Adrenal gland (tissue), 5 donors: Measurements from ENCODE around the gene CCL11.

Experiments
- CTCF ChIP-seq, 6 experiments: fragments of 450-650 bp in 4 of 6; fragments of 200-600 bp in 2 of 6; sonication (generic) in 1 of 6; IDR thresholded peaks; 1 replicate in 5 of 6; 2 replicates in 1 of 6; pipeline versions ENCODE4 v1.5.1 to v1.8.0; 2016 to 2021; ENCODE audit warnings: antibody characterized with exemption in 6 of 6, mild to moderate bottlenecking in 2 of 6, moderate library complexity in 1 of 6
- POLR2A ChIP-seq, 2 donors: fragments of 450-650 bp; IDR thresholded peaks; one replicate each; pipeline ENCODE4 v1.6.1; 2017; ENCODE audit warnings: antibody characterized with exemption in 2 of 2, mild to moderate bottlenecking in 2 of 2, moderate library complexity in 1 of 2
- donor health status: DM: no; HTN: no; CAD: no.

GRCh38 chr17:34249478-34249877 lies 36.1 kb upstream of the CCL11 start:
- TF ChIP-seq CTCF (IDR thresholded peaks at IDR 0.05) (no peak), POLR2A (IDR thresholded peaks at IDR 0.05) (no peak)
